Duodenal mucosa (tissue), 2 donors: ENCODE data around the gene MGAT1.
"Not testable (repeated sequence)": the region's sequence is repeated elsewhere in the genome, so short reads cannot be mapped to it uniquely, and the experiment has no call there.

ENCODE experiments used
- H3K27ac ChIP-seq: one replicate; pipeline ENCODE4 v1.7.0; 2013; ENCODE audit warnings: low read depth, low read length
- H3K27me3 ChIP-seq, 2 donors: one replicate each; pipeline ENCODE4 v1.7.0; 2013; ENCODE audit warnings: low read length in 2 of 2, control low read depth in 1 of 2; ENCODE audit not compliant: insufficient read depth in 2 of 2, control insufficient read depth in 1 of 2
- H3K36me3 ChIP-seq, 2 donors: one replicate each; pipeline ENCODE4 v1.7.0; 2013; ENCODE audit warnings: low read length in 2 of 2, control low read depth in 1 of 2; ENCODE audit not compliant: insufficient read depth in 2 of 2, control insufficient read depth in 1 of 2
- H3K4me1 ChIP-seq, 2 donors: one replicate each; pipeline ENCODE4 v1.7.0; 2013; ENCODE audit warnings: low read length in 2 of 2, control low read depth in 1 of 2; ENCODE audit not compliant: insufficient read depth in 2 of 2, control insufficient read depth in 1 of 2
- H3K4me3 ChIP-seq, 2 donors: one replicate each; pipeline ENCODE4 v1.7.0; 2013; ENCODE audit warnings: low read length in 2 of 2, low read depth in 1 of 2
- H3K9ac ChIP-seq, 2 donors: one replicate each; pipeline ENCODE4 v1.7.0; 2013; ENCODE audit warnings: low read length in 2 of 2, low read depth in 1 of 2
- H3K9me3 ChIP-seq, 2 donors: one replicate each; pipeline ENCODE4 v1.7.0; 2013; ENCODE audit warnings: low read length in 2 of 2, control low read depth in 1 of 2; ENCODE audit not compliant: control insufficient read depth in 1 of 2

The MGAT1 gene

DNA sequence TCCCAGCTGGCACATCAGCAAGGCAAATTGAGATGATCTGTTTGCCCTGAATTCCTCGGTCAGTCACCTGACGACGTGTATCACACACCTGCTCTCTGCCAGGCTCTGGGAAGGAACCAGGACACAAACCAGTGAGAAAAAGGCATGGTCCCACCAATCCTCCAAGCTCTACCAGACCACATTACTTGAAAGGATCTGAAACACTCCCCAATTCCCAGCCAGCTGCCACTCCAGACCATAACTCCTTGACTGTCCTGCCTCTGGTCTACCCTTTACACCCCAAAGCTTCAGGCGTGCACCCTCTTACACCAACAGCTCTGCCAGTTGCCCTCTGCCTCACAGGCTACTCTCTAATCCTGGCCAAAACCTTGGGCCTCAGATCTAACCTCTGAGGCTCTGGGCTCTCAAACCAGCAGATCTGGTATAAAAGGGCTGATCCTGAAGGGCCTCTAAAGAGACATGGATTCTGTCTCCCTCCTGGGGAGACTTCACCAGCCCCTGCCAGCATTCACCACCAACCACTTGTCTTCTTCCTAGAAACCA lies 6.8 kb downstream of the MGAT1 start:
- H3K27me3 ChIP-seq: no peaks in the 10 kb centered on the region
- no peak overlapping the region for H3K4me3 ChIP-seq
- no peak overlapping the region for H3K9ac ChIP-seq
- H3K9me3 ChIP-seq: no peaks in the 10 kb centered on the region
- H3K27ac ChIP-seq: no peak overlapping the region
- peaks cover 45 to 46% of the 10 kb centered on the region in 2 donors for H3K4me1 ChIP-seq
- H3K36me3 ChIP-seq: peaks cover 17 to 53% of the 10 kb centered on the region in 2 donors

DNA sequence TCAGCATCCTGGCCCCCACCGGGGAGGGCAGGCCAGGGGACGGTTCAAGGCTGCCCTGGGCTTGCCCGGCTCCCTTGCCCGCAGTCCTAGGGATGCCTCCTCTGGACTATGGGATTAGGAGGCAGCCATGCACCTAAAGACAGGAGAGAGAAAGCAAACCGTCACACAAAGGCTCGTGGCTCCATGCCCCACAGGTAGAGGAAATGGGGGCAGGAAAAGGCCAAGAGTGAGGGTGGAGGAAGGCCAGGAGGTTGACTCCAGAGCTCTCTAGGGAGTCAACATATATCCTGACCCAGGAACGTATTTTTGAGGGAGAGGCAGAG lies 9.7 kb downstream of the MGAT1 start:
- Histone ChIP-seq H3K36me3 (peaks cover 27 to 60% of the 10 kb centered on the region in 2 donors), H3K9me3 (no peaks in the 10 kb centered on the region), H3K4me1 (peaks cover 16% of the 10 kb centered on the region in 2 donors), H3K27me3 (no peaks in the 10 kb centered on the region), H3K9ac (no peak overlapping the region), H3K4me3 (no peak overlapping the region), H3K27ac (no peak overlapping the region)

DNA sequence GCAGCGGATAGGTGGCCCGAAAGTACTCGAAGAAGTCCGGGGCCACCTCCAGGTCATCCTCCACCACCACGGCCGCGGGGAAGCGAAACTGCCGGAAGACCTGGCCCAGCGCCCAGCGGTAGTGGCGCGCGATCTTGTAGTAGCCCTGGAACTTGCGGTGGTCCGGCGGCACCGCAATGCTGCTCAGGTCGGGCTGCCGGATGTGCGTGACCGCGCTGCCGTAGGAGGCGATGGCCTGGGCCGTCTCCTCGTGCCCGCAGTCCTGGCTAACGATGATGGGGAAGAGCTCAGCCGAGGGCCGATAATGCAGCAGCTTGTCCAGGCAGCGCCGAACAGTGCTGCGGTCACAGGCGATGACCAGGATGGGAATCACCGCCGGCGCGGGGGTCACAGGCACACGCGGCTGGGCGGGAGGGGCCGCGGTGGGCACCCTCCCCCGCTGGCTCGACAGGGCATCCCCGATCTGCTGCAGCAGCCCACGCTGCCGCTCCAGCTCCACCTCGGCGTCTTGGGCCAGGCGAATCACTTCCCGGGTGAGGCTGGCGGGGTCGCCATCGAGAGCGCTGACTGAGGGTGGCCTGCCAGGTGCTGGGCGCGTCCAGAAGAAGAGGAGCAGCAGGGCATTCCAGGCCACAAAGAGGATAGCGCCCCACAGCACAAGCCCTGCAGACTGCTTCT lies 10.2 kb downstream of the MGAT1 start:
- H3K4me1 ChIP-seq: peaks cover 11 to 15% of the 10 kb centered on the region in 2 donors

DNA sequence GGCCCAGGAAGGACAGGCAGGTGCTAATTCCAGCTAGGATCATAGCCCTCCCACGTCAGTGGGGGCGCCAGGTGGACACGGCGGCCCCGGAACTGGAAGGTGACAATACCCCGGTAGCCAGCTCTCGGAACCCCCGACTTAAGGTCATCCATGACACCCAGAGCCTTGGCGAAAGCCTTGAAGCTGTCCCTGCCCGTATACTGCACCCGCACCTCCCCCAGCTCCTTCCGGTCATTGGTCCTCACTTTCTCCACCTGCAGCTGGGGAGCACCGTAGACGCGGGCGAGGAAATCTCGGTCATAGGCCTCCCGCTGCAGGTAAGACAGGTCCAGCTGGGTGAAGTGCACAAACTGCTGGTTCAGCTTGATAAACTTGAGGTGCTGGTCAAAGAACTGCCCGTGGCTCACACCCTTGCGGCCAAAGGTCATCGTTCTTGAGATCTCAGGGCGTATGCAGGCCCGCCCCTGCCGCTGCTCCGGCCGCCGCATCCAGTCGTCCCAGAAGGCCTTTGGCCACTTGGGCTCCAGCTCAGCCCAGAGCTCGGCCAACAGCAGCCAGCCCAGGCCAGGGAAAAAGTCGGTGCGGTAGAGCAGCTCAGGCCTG lies 10.9 kb downstream of the MGAT1 start:
- H3K4me1 ChIP-seq: peaks cover 10 to 19% of the 10 kb centered on the region in 2 donors
- H3K9me3 ChIP-seq: no peaks in the 10 kb centered on the region
- no peak overlapping the region for H3K9ac ChIP-seq
- H3K27ac ChIP-seq: no peak overlapping the region
- no peaks in the 10 kb centered on the region for H3K27me3 ChIP-seq
- no peak overlapping the region for H3K4me3 ChIP-seq
- H3K36me3 ChIP-seq: peaks cover 27 to 57% of the 10 kb centered on the region in 2 donors

More for the DNA sequence above, 10.2 kb downstream of the MGAT1 start:
- no peak overlapping the region for H3K27ac ChIP-seq
- no peak overlapping the region for H3K9ac ChIP-seq
- H3K4me3 ChIP-seq: no peak overlapping the region
- H3K9me3 ChIP-seq: no peaks in the 10 kb centered on the region
- peaks cover 27 to 57% of the 10 kb centered on the region in 2 donors for H3K36me3 ChIP-seq
- no peaks in the 10 kb centered on the region for H3K27me3 ChIP-seq

DNA sequence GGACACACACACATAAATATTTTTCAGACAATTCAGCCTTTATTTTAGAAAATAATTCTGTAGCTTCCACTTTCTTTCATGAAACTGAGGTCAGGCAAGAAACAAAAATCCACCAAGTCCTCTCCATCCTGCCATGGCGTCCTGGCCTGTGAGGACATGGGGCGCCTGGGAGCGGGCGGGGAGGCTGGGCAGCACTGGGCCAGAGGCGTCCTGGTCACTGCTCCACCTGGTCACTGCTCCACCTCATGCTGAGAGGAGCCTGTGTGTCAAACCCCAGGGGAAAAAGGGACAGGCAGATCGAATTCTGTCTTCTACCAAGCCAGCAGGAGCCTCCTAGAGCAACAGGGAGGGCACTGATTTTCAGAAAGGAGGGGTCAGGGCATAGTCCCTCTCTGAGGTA lies 12.1 kb downstream of the MGAT1 start:
- H3K27ac ChIP-seq: no peak overlapping the region
- peaks cover 27 to 53% of the 10 kb centered on the region in 2 donors for H3K36me3 ChIP-seq
- H3K9me3 ChIP-seq: no peaks in the 10 kb centered on the region
- H3K4me3 ChIP-seq: no peak overlapping the region
- no peak overlapping the region for H3K9ac ChIP-seq
- H3K4me1 ChIP-seq: peaks cover 11 to 22% of the 10 kb centered on the region in 2 donors
- no peaks in the 10 kb centered on the region for H3K27me3 ChIP-seq

DNA sequence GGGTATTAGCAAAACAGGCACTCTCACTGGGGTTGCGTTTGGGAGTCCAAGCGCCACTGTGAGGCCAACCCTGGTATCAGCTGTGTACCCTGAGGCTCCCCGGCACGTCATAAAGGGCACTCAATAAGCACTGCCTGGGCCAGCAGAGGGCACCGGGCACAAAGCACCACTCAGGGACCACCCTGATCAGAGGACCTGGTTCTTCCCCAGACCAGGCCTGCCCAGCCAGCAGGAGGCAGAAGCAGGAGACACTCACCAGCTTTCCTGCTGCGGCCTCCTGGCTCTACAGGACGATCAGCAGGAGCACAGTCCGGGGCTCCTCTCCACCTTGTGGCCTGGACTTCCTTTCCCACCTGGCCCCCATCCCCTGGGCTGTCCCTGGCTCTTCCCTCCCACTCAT lies 12.6 kb downstream of the MGAT1 start:
- Histone ChIP-seq H3K27ac (no peak overlapping the region), H3K9me3 (no peaks in the 10 kb centered on the region), H3K4me1 (peaks cover 16 to 26% of the 10 kb centered on the region in 2 donors), H3K36me3 (peaks cover 27 to 50% of the 10 kb centered on the region in 2 donors), H3K4me3 (no peak overlapping the region), H3K27me3 (no peaks in the 10 kb centered on the region), H3K9ac (no peak overlapping the region)

DNA sequence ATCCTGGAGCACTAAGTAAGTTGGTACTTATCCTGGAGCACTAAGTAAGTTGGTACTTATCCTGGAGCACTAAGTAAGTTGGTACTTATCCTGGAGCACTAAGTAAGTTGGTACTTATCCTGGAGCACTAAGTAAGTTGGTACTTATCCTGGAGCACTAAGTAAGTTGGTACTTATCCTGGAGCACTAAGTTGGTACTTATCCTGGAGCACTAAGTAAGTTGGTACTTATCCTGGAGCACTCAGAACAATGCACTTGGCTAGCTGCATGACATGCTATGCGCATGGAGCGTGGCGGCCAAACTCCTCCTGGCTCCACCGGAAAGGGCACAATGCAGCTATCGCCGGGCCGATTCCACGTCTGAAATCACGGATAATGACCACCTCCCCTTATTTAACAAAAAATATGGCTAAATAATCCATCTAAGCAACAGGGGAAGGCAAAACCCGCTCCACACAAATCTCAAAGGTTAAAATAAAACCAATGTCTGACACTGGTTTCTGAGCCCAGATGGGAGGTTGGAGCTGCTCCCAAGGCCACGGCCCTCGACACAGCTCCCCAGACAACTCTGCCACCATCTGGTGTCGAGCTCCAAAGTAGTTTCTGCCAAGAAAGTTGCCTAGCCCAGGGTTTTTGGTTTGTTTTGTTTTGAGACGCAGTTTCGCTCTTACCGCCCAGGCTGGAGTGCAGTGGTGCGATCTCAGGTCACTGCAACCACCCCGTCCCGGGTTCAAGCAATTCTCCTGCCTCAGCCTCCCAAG lies 13.8 kb downstream of the MGAT1 start:
- H3K36me3 ChIP-seq: peaks cover 27 to 43% of the 10 kb centered on the region in 2 donors
- not testable (repeated sequence) for H3K27me3 ChIP-seq, H3K9me3 ChIP-seq, H3K4me3 ChIP-seq, H3K27ac ChIP-seq, H3K9ac ChIP-seq
- H3K4me1 ChIP-seq: peaks cover 13 to 26% of the 10 kb centered on the region in 2 donors

DNA sequence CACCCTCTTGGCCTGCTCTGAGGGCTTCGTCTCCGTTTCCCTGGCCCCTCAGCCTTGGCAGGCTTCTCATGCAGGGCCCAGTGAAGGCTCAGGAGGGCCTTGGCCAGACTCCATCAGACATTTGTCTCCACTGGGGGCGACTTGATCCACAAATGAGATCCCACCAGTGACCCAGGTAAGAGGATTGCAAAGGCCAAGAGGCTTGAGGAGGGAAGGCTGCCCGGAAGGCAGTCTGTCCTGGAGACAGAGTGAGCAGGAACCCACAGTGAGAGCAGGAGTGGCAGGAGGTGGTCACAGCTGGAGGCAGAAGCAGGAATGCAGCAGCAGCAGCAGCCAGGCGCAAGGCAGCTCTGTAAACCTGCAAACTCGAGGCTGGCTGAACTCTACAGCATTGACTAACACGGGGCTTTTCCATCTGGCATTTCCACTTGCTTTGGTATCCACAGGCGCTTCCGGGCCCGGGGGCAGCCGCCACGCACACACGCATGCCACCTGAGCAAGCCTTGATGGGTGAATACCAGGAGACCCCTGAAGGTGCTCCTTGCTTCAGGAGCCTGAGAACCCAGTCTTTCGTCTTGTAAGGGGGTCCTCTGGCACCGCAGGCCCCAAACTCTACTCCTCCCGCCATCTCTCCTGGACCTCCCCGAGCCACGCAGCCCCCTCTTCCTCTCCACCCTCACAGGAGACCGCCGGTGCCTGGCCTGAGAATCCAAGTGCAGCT lies 14.7 kb downstream of the MGAT1 start:
- H3K27me3 ChIP-seq: no peaks in the 10 kb centered on the region
- H3K36me3 ChIP-seq: peaks cover 25 to 42% of the 10 kb centered on the region in 2 donors
- peak overlapping the region; percentile 4 for H3K27ac ChIP-seq
- H3K4me1 ChIP-seq: peaks cover 13 to 26% of the 10 kb centered on the region in 2 donors
- H3K9me3 ChIP-seq: no peaks in the 10 kb centered on the region
- H3K9ac ChIP-seq: no peak overlapping the region
- H3K4me3 ChIP-seq: no peak overlapping the region

DNA sequence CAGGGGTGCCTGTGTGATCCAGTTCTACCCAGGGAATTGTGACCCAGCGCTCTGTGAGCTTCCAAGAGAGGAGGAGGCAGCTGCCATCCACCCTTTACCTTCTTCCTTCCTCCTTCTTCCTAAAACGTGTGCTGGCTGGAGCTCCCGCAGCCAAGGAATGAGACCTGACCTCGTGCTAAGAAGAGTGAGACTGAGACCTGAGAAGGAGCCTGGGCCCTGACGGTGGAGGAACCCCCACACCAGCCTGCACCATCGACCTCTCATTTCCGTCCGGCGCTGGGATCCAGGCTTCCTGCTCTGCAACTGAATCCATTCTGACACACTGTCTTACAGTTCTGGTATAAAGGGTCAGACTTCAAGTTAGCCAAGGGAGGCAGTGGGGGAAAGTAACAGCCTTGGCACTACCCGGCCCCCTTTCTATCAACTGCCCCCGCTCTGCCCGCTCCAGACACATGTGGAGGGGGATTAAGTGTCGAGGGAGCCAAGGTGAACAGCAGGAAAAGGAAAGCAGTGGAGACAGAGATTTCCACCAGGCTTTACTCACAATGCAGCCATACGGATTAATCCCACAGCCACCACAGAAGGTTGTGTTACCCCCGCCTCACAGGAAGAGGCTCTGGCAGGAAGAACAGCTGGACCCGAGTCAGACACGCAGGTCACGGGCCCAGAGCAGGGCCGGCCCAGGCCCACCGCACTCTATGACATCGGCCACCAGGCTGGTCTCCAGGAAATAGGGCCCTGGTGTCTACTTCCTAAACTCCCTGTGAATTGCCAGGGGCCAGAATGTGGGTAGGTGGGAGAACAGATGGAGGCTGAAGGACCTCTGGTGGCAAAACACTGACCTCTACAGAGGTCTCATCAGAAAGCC lies 15.8 kb downstream of the MGAT1 start:
- H3K9ac ChIP-seq: no peak overlapping the region
- H3K36me3 ChIP-seq: peaks cover 17 to 30% of the 10 kb centered on the region in 2 donors
- H3K9me3 ChIP-seq: no peaks in the 10 kb centered on the region
- no peak overlapping the region for H3K27ac ChIP-seq
- no peak overlapping the region for H3K4me3 ChIP-seq
- H3K4me1 ChIP-seq: peaks cover 13 to 26% of the 10 kb centered on the region in 2 donors
- H3K27me3 ChIP-seq: no peaks in the 10 kb centered on the region
